HG03442 (cell line): ENCODE data around the gene CKB.

Source experiments
- ATAC-seq: cut with Tn5 transposase; IDR thresholded peaks from one replicate; pipeline ENCODE4 v1.9.1; 2021; ENCODE audit warnings: mild to moderate bottlenecking, moderate library complexity; ENCODE audit not compliant: unreplicated experiment

CKB gene

DNA sequence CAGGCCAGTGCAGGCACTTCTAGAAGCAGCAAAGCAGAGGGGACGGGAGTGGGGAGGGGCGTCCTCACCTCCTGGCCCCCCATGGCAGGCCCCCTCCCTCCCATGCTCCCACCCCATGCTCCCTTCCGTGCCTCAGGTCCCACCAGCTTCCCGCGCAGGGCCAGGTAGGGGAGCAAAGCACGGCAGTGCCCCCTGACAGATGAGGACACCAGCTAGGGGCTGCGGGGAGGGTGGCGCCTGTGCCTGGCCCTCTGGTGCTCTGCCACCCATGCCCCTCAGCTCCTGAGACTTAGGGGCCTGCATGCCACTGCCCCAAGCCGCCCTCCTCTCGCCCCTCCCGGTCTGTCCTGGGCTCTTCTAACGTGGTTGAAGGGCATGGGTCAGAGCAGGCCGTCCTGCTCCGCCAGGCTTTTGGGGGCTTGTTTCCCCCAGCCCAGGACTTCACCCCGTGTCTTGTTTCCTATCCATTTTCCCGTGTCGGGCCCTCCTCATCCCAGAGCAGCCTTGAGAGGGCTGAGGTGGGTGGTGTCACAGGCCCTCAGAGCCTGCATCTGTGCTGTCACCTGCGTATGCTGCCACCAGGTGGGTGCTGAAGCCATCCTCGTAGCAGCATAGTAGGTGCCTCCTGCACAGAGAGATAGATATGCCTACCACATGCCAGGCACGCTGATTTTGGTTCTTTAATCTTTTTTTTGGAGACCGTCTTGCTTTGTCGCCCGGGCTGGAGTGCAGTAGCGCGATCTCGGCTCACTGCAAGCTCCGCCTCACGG, 16.6 kb upstream of the CKB start:
- no peak for ATAC-seq

DNA sequence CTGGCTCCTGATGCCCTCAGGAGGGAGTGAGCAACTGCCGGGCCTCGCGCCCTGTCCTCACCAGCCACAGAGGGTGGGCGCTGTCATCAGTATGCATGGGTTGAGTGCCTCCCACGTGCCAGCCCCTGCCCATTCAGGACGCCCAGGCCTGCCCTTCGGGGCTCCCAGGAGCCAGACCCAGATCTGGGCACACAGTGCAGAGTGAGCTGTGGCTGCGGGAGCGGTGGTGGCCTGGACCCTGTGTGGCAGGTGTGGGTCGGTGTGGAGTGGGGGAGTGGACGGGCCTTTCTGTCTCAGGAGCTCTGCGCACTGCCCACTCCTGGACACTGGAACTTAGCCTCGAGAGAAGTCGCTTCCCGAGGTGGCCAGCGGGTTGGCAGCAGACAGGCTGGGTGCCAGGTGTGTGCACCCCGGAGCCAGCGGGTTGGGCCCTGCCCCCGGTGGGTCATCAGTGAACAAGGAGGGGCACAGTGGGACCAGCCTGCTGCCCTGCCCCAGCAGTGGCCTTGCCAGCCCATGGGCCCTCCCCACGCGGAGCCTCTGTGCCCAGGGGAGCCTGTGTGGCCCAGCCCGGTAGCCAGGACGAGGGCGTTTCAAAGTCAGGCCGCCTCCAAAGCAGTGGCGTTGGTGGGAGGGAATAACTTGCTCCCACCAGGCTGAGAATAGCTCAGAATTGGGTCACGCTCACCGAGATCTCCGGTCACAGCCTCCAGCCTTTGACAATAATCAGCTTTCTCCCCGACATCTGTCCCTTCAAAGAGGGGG, 15.8 kb upstream of the CKB start:
- ATAC-seq: no peak

DNA sequence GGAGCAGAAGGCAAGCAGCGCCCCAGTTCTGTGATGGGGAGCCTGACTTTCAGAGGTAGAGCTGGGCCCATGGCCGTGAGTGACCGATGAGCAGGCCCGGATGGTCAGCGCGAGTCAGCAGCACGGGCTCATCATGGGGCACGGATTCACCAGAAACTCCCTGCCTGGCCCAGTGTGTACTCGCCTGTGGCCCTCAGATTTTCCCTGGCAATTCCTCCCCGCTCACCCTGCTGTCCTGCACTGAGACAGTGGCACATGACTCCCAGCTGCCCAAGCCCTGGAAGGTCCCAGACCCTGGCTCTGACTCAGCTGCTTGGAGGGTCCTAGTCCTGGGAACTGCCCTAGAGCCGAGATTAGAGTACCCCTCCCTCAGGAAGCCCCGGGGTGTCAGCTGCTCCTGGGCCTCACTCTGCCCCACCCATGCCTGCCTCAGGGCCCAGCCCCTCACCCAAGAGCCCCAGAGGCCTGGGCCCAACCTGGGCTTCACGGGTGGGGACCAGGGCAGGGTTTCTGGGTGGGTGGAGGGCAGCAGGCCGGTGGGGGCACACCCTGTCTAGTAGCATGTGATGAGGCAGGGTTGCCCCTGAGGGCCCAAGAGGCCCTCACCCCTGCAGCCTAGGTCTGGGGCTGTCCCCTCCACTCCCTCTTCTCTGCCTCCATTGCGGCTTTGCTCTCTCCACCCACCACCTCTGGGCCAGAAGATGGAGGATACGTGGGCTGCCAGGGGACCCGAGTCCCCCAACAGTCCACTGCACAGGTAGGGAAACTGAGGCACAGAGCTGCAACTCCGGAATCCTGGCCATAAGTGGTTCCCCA, 14.8 kb upstream of the CKB start:
- ATAC-seq: no peak

DNA sequence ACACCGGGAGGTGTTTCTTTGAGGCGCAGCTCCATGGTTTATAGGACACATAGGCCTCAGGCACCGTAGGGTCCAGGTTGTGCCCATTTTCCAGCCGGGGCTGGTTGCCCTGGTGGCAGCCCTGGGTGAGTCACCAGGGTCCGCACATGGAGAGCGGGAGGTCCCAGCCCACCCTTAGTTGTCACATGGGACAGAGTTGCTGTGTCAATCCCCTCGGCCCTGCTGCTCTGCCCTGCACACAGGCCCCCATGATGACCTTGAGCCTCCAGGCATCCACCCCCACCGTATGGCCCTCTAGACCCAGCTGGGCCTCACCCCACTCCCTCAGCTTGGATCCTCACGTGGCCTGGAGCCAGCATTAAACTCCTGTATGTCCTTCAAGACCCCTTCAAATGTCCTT, 14.1 kb upstream of the CKB start:
- no peak for ATAC-seq

DNA sequence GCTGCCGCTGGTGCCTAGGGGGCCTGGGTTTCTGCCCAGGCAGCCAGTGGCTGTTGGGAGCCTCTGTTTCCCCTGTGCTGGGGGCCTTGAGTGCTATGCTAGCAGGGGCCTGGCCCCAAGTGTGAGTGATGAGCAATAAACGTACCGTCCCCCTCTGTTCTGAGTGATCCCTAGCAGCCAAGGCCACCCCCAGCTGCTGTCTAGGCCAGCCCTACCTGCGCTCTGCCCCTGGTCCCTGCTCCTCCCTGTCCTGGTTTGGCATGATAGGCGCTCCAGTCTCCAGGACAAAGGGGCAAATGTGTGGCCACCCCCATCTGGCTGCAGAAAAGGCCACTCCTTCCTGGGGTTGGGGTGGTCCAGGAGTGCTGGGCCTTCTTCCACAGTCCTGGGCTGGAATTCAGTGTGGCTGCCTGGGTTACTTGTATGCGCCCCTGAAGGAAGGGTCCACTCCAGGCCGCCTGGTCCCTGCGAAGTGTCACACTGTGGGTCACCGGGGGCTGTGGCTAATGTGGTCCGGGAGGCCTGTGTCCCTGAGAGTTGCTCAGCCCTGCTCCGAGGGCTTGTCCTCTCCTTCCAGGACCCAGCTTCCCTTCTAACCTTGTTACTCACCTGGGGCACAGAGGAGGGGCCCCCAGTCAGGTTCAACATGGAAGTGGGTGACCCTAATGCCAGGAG, 13.4 kb upstream of the CKB start:
- ATAC-seq: no peak

DNA sequence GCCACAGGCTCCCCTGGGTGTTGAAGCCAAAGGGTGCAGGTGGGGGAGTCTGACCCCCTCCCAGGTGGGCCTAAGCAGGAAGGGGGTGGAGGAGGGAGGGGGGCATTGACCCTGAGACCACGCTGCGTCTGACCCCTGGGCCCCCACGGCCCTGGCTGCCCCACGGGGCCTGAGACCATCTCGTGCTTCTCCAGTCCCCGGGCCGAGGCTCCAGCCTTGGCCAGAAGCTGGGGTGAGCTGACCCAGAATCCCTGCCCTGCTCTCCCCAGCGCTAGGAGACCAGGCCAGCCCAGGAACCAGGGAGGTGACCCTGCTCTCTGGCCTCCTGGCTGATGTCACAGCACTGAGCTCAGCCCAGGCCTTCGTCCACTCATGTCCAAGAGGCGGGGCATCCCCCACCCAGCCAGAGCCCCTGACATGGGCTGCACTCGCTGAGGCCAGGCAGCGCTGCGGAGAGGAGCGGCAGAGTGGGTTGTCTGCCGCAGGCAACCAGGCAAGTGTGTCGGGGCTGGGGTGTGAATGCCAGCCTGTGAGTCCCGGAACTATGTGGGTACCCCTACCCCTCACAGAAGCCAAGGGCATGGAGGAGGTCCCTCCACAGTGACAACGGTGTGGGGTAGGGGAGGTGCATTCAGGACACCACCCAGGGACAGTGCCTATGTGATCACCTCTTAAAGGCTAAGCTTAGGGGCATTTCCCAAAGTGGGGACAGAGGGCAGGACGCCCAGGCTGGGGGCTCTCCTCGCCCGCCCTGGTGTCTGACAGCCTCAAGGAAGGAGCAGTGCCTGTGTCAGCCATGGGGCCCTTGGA, 12.7 kb upstream of the CKB start:
- ATAC-seq: no peak

DNA sequence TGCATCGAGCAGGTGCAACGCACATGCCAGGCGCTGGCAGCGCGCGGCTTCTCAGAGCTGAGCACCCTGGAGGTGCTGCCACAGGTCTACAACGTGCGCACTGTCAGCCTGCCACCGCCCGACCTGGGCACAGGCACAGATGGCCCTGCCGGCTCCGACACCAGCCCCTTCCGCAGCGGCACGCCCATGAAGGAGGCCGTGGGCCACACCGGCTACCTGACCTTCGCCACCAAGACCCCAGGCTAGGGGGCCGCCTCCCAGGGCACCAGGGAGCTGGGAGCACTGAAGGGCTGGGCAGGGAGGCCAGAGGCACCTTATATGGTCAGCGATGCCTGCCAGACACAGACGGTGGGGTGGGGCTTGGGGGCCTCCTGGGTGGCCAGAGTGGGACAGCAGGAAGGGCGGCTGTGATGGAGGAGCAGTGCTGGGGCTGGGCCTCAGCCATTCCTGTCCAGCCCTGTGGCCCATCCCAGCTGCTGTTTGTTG, 12.0 kb upstream of the CKB start:
- no peak for ATAC-seq

DNA sequence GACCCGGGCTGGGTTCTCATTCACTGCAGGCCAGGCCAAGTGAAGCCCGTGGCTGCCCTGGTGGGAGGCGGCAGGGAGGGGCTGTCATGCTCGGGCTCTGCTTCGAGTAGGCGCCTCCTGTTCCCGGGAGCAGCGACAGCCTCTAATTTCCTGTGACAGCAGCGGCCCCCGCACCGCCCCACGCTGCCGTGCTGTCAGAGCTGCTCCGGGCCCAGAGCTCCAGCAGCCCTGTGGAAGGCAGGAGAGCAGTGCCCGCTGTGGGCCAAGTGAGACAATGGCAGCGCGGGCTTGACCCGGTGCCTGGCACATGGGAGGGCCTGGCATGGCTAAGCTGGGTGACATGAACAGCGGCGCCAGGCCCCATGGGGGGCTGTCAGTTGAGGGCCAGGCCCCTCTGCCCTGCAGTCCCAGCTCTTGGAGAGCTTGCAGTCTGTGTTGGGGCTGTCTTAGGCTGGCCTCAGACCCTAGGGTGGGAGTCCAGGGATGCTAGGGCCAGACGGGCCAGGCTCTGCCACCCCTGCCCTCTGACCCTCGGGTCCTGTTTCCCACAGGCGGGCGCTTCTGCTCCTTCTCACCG, 11.5 kb upstream of the CKB start:
- no peak for ATAC-seq

DNA sequence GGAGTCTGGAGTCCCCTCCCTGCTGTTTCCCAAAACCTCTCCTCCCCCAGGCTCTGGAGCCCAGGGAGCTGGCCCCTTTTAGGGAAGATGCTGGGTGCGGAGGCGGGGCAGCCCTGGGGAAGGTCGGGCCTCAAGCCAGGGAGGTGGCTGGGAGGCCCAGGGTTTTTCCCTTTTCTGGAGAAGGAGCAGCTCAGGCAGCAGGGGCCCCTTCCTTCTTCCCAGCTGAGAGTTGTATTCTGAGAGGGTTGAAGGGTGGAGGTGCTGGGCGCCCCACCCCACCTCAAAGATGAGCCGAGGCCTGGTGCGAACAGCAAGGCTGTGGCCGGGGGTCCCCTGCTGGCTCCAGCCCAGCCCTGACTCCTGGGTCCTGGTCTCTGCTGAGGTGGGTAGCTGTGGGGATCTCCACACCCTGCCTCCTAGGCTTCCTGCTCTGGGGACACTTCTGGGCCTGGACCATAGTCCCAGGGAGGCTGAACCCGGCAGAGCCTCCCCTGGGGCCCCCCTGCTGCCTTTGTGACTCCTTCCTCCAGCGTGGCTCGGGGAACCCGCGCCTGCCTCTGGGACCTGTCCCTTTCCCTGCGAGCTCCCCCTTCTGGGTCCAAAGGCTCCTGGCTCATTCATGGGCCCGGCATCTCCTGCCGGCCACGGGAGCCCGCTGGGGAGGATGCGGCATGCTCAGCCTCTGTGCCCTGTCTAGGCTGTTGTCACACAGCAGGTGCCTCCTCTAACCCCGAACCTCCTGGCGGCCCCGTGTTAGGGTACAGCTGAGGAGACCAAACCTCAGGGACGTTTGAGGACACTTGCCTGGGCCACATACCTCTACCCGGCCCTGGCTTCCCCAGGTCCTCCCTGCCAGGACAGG, 10.7 kb upstream of the CKB start:
- no peak for ATAC-seq

DNA sequence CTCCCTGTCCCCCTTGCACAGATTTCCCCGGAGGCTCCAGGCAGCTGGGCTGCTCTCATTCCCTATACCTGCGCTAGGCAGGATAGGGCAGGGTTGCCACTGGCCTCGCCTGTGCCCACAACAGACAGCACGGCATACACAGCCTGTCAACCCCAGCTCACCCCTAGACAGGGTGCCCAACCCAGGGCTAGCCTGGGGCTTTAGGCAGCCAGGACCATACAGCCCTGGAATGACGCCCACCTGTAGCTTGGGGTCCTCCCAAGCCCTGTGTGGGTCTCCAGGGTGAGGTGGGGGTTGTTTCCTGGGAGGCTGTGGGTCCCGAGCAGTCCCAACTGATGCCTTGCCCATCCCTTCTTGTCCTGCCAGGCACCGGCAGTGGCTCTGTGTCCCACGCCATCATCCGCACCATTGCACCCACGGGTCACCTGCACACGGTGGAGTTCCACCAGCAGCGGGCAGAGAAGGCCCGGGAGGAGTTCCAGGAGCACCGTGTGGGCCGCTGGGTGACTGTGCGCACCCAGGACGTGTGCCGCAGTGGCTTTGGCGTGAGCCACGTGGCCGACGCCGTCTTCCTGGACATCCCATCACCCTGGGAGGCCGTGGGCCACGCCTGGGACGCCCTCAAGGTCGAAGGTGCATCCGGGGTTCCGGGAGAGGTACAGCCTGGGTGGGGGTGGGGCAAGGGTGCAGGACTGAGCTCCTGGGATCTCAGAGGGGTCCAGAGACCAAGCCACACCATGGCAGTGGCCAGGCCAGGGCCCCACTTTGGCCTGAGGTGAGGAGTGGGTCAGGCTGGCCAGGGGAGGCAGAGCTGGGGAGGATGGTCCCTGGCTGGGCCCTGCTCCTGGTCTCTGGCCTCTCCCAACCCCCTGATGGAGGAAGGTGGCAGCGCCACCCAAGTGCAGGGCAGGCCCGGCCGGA, 9.8 kb upstream of the CKB start:
- no peak for ATAC-seq

DNA sequence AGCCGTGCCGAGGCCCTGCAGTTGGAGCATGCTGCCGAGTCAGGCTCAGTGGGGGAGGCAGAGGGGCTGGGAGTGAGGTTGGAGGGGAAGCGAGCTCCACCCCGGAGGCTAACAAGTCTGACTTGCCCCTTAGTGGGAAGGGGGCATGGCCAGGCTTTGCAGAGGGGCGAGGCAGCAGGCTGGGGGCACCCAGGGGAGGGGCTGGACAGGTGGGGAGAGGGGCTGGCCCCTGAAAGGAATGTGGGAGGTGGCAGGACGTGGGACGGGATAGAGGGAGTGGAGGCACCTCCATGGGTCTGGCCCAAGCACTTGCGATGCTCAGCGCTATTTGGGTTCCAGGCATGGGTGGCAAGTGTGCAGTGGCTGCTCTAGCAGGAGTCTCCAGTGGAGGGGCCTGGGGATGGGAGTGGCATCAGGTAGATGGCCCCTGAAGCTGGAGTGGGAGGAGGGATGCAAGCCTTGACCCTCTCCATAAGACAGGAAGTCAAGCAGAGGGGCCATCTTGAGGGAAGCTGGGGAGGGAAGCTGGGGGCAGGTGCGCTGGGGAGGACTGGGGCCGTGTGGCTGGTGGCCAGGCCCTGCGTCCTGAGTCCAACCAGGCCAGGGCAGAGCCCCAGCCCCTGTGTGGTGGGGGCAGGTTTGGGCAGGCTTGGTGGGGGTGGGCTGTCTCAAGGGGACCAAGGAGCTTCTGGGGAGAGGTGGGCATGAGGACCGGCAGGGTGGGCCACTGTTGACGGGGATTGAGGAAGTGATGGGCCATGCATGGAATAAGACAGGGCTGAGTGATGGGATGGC, 9.0 kb upstream of the CKB start:
- no peak for ATAC-seq

DNA sequence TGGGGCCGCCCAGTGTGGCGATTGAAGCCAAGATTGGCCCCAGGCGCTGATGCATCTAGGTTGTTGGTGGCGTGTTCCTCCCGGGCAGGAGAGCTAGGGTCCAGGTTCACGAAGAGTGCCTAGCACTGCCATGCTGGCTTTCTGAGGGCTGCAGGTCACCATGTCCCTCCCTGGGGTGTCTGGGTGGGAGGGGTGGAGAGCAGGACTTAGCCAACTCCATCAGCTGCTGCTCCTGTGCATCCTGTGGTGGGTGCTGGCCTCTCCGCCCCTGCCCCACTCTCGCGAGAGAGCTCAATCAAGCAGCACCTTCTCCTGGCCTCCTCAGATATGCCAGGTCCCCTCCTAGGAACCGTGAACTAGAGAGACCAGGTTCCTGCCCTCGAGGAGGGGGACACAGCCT, 8.2 kb upstream of the CKB start:
- no peak for ATAC-seq

DNA sequence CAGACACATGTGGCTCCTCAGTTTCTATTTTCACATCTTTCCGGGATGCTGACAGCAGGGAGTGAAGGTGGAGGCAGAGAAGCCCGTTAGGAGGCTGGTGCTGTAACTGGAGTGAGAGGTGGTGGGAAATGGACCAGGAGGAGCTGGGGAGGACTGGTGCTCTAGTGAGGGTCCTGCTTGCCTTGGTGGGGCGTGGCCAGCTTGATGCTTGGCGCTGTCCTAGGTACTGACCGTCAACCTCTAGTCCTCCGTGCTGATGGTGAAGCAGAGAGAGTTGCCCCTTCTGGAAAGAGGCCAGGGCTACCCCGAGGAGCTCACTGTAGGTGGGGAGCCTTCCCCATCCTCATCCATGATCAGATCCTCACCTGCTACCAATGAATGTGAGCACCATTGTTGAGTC, 7.8 kb upstream of the CKB start:
- no peak for ATAC-seq

DNA sequence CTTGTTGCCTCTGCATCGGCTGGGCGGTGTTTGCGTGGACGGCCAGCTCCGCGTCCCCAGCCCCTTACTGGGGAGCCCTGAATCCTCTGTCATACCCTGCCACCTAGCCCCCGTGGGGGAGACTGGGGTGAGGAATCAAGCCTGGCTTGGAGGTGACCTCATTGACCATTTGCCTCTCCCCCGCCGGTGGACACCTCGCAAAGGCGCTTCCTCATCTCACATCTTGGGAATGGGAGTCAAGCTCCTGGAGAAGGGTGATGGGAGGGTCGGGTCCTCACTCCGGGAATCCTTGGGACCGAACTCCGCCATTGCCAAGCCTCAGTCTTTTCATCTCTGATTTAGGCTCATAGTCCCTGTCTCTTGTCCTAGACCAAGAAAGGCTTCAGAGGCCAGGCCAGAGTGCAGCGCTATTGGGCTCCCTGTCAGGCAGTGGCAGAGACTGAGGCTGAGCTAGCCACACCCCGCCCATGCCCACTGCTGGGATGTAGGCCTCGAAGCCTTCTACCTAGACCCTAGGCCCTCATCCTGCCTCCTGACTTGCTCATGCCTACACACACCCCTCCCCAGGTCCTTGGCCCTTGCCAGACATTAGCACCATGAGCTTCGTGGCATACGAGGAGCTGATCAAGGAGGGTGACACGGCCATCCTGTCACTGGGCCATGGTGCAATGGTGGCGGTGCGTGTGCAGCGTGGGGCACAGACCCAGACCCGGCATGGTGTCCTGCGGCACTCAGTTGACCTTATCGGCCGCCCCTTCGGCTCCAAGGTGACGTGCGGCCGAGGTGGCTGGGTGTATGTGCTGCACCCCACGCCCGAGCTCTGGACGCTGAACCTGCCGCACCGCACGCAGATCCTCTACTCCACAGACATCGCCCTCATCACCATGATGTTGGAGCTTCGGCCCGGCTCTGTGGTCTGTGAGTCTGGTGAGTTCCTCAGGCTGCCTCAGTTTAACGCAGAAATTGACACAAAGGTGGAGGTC, 7.0 kb upstream of the CKB start:
- ATAC-seq: no peak

DNA sequence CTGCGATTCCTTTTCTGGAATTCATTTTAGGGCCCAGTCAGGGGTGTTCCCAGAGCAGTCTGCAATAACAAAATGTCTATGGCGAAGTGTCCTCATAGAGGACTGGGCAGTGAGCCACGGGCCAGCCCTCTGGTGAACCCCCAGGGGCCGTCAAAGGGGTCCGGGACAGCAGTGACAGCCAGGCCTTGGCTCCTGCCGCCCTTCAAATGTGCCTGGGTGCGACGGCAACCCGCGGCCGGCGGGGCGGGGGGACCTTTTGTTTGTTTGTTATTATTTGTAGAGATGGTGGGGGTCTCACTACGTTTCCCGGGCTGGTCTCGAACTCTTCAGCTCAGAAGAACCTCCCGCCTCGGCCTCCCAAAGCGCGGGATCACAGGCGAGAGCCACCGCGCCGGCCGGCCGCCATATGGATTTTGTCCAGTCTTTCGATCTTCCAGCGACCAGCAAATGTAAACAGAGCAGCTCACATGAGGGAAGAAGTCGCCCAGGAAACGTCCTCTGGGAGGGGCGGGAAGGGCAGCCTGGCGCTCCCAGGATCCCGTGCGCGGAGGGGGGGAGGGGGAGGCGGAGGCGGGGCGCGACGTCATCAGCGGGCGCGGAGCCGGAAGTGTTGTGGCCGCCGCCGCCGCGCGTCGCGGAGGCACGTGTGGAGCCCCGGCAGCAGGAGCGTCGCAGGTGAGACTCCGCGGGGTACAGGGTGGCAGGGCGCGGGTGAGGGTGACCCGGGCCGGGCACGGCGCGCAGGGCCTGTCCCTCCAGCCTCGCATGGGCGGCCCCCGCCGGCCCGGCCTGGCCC, 6.2 kb upstream of the CKB start, which contains the start of gene TRMT61A:
TSS of gene TRMT61A (plus strand) at position 610 of the 796 bp plus-strand sequence. CDS start 783 bp downstream, outside the sequence.
- ATAC-seq: peak; percentile 43
